Thyroid gland (tissue), 4 donors: ENCODE data around the gene KREMEN1.

Experiments used
- CTCF ChIP-seq, 6 experiments: fragments of 200-600 bp in 3 of 6; fragments of 450-650 bp in 3 of 6; sonication (generic) in 3 of 6; IDR thresholded peaks; one replicate each; pipeline ENCODE4 v1.5.1; 2016 to 2019; ENCODE audit warnings: antibody characterized with exemption in 6 of 6, mild to moderate bottlenecking in 2 of 6, inconsistent platforms in 1 of 6, moderate library complexity in 1 of 6
- POLR2A ChIP-seq, 2 donors: fragments of 450-650 bp; IDR thresholded peaks; one replicate each; pipeline ENCODE4 v1.6.1; 2017; ENCODE audit warnings: antibody characterized with exemption in 2 of 2, mild to moderate bottlenecking in 2 of 2, moderate library complexity in 1 of 2

- TF ChIP-seq CTCF (IDR thresholded peaks at IDR 0.05) (no peak), POLR2A (IDR thresholded peaks at IDR 0.05) (no peak)
These were observed 44.4 kb upstream of the KREMEN1 start for GRCh38 chr22:29028468-29028867.
